ENCODE results near the gene GIMAP1. TPM values are rescaled to one million over a fixed set of nuclear protein-coding genes. Genes with fewer than 3 reads are reported as not detected.

Gene GIMAP1
- total RNA-seq, 1 experiment from 2014 or later, result not detected

DNA sequence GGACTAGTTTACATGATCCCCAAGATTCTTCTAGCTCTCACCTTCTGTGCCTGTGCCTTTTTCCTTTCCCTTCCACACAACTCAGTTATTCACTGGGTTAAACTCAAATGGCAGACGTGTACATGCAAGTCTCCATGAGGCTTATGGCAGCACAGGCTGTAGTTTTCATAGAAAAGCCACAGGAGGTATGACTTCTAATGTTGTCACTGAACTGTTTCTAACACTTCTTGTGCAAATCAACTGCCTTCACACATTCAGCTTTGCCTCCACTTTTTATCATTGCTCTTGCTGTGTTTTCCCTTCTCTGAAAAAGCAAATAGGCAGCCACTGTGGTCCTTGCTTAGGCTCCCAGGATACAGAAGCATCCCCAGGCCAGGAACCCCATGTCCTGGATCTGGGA lies 15.5 kb downstream of the GIMAP1 start (continued):
- TF ChIP-seq, protein P1, sequence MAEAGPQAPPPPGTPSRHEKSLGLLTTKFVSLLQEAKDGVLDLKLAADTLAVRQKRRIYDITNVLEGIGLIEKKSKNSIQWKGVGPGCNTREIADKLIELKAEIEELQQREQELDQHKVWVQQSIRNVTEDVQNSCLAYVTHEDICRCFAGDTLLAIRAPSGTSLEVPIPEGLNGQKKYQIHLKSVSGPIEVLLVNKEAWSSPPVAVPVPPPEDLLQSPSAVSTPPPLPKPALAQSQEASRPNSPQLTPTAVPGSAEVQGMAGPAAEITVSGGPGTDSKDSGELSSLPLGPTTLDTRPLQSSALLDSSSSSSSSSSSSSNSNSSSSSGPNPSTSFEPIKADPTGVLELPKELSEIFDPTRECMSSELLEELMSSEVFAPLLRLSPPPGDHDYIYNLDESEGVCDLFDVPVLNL (CRISPR knock-in tag; IDR thresholded peaks at IDR 0.05; ENCODE audit: borderline replicate concordance, low read depth), result no peak

DNA sequence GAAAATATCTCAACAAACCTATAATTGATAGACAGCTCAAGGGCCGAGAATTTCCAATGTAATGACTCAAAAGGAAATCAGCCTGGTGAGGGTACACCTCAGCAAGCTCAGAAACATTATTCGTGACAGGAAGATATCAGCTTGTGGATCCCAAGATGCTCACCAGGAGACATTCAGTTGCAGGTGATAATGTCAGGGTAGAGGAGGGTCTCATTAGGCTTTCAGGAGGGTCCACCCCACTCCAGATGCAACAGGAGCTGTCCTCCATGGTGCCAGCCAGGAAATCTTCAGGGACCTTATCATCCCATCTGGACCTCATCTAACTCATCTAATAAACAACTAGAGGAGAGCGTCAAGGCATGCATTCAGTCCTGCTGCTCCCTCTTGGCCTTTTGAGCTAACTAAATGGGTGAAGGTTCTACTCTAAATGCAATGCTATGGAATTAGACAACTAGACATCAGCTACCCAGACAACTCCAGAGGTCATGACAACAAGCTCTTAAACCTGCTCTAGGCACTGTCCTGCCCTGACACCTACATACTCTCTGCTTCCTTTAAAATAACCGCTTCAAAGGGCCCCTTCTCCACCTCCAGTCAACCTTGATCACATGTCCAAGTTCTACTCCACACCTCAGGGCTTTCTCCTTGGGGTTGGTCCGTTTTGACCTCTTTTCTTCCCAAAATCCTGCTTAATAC lies 16.5 kb downstream of the GIMAP1 start:
- no peak overlapping the region for H3K4me3 Mint-ChIP-seq
- peaks cover 5% of the 10 kb centered on the region; the same call in 1 of the 2 replicates for H3K4me1 Mint-ChIP-seq
- no peaks in the 10 kb centered on the region for H3K36me3 Mint-ChIP-seq
- H3K27me3 Mint-ChIP-seq (ENCODE audit: low read depth), result peaks cover 100% of the 10 kb centered on the region
- POLR2A ChIA-PET, result no interaction called here
- no peak for TF ChIP-seq CREB1 (CRISPR knock-in tag; IDR thresholded peaks at IDR 0.05)
- TF ChIP-seq ZNF423 (CRISPR knock-in tag; IDR thresholded peaks at IDR 0.05), result no peak
- no peak for TF ChIP-seq TP53 (CRISPR knock-in tag; IDR thresholded peaks at IDR 0.05)
- no peak for TF ChIP-seq RORB (CRISPR knock-in tag; IDR thresholded peaks at IDR 0.05)
- TF ChIP-seq ZNF232 (CRISPR knock-in tag; IDR thresholded peaks at IDR 0.05), result no peak
- TF ChIP-seq, protein P2, sequence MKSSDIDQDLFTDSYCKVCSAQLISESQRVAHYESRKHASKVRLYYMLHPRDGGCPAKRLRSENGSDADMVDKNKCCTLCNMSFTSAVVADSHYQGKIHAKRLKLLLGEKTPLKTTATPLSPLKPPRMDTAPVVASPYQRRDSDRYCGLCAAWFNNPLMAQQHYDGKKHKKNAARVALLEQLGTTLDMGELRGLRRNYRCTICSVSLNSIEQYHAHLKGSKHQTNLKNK (CRISPR knock-in tag; IDR thresholded peaks at IDR 0.05), result no peak
- no peak for TF ChIP-seq NR3C1 (CRISPR knock-in tag; conservative IDR thresholded peaks at IDR 0.05; ENCODE audit: low read depth)
- TF ChIP-seq, protein P3, sequence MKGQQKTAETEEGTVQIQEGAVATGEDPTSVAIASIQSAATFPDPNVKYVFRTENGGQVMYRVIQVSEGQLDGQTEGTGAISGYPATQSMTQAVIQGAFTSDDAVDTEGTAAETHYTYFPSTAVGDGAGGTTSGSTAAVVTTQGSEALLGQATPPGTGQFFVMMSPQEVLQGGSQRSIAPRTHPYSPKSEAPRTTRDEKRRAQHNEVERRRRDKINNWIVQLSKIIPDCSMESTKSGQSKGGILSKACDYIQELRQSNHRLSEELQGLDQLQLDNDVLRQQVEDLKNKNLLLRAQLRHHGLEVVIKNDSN (CRISPR knock-in tag; IDR thresholded peaks at IDR 0.05), result no peak
- TF ChIP-seq ZNF416 (CRISPR knock-in tag; IDR thresholded peaks at IDR 0.05), result no peak
- TF ChIP-seq IRF2 (CRISPR knock-in tag; IDR thresholded peaks at IDR 0.05; ENCODE audit: borderline replicate concordance, low read depth), result no peak
- TF ChIP-seq HMGA2 (CRISPR knock-in tag; IDR thresholded peaks at IDR 0.05), result no peak
- TF ChIP-seq ESRRA (CRISPR knock-in tag; IDR thresholded peaks at IDR 0.05; ENCODE audit: borderline replicate concordance), result no peak
- TF ChIP-seq ATF1 (CRISPR knock-in tag; IDR thresholded peaks at IDR 0.05), result no peak
- no peak for TF ChIP-seq NFE2L1 (CRISPR knock-in tag; IDR thresholded peaks at IDR 0.05)
- ATAC-seq (no peak), DNase-seq (ENCODE audit: low spot score) (no peak)
- H3K27ac Mint-ChIP-seq, result no peak overlapping the region
- H3K9me3 Mint-ChIP-seq, result peaks cover 8% of the 10 kb centered on the region
- CTCF ChIA-PET, result no interaction called here

DNA sequence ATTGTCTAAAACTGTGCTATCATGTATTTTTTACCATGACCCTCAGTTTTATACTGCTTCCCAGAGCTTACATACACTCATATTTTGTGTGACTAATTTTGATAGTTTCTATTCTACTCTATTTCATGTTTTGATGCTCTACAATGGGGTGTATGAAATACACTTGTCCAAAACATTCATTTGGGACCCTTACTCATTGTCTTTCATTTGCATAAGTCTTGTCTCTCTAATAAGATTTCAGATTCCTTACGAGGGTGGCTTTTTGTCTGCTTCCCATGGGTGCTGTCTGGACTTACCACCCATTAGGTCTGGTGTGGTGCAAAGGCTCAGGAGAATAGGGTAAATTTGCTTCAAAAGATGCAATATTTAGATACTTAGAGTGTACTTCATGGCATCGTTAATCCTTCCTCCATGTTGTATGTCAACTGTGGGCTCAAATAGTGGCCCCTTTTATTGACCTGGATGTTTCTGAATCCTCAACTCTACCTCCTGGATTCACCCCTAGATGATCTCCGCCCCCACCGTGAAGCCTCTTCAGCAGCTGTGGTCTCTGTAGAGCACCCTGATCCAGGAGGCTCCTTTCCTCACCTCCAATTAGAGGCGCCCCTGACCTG lies 17.2 kb downstream of the GIMAP1 start:
- H3K36me3 Mint-ChIP-seq, result no peaks in the 10 kb centered on the region
- H3K4me3 Mint-ChIP-seq, result no peak overlapping the region
- TF ChIP-seq, protein P4, sequence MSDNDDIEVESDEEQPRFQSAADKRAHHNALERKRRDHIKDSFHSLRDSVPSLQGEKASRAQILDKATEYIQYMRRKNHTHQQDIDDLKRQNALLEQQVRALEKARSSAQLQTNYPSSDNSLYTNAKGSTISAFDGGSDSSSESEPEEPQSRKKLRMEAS (CRISPR knock-in tag; IDR thresholded peaks at IDR 0.05), result no peak
- TF ChIP-seq OVOL2 (CRISPR knock-in tag; IDR thresholded peaks at IDR 0.05; ENCODE audit: borderline replicate concordance) (no peak), NFATC4 (CRISPR knock-in tag; IDR thresholded peaks at IDR 0.05) (no peak), EMX1 (CRISPR knock-in tag; IDR thresholded peaks at IDR 0.05) (no peak), RELA (CRISPR knock-in tag; IDR thresholded peaks at IDR 0.05; ENCODE audit: borderline replicate concordance) (no peak)
- no peak overlapping the region for H3K27ac Mint-ChIP-seq
- DNase-seq (ENCODE audit: low spot score) (no peak), ATAC-seq (no peak)
- POLR2A ChIA-PET, result no interaction called here
- H3K9me3 Mint-ChIP-seq, result peaks cover 2% of the 10 kb centered on the region; the same call in 1 of the 2 replicates
- CTCF ChIA-PET, result no interaction called here
- peaks cover 100% of the 10 kb centered on the region for H3K27me3 Mint-ChIP-seq (ENCODE audit: low read depth)
- H3K4me1 Mint-ChIP-seq, result peaks cover 5% of the 10 kb centered on the region; the same call in 1 of the 2 replicates

DNA sequence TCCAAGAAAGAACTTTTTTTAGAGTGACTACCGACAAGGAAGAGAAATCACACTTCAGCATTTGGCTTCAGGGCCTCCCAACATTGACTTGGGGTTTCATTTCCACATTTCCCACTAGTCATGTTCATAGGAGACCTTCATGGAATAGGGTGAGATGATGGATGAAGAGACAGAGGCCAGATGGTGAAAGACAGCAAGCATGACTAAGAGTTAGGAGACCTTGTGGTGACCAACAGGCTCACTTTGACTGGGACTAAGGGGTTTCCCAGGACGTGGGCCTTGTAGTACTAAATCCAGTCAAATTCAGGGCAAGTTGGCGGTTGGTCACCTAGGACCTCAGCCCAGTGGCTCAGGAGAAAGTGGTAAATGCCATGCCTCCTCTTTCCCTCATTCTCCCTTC lies 17.8 kb downstream of the GIMAP1 start:
- ATAC-seq, result no peak
- no peak for DNase-seq (ENCODE audit: low spot score)
- ChIA-PET POLR2A (no interaction called here), CTCF (no interaction called here)
- no peak overlapping the region for H3K27ac Mint-ChIP-seq
- H3K36me3 Mint-ChIP-seq, result no peaks in the 10 kb centered on the region
- peaks cover 100% of the 10 kb centered on the region for H3K27me3 Mint-ChIP-seq (ENCODE audit: low read depth)
- H3K4me1 Mint-ChIP-seq, result peaks cover 5% of the 10 kb centered on the region; the same call in 1 of the 2 replicates
- H3K4me3 Mint-ChIP-seq, result no peak overlapping the region
- H3K9me3 Mint-ChIP-seq, result no peaks in the 10 kb centered on the region
- TF ChIP-seq, protein P5, sequence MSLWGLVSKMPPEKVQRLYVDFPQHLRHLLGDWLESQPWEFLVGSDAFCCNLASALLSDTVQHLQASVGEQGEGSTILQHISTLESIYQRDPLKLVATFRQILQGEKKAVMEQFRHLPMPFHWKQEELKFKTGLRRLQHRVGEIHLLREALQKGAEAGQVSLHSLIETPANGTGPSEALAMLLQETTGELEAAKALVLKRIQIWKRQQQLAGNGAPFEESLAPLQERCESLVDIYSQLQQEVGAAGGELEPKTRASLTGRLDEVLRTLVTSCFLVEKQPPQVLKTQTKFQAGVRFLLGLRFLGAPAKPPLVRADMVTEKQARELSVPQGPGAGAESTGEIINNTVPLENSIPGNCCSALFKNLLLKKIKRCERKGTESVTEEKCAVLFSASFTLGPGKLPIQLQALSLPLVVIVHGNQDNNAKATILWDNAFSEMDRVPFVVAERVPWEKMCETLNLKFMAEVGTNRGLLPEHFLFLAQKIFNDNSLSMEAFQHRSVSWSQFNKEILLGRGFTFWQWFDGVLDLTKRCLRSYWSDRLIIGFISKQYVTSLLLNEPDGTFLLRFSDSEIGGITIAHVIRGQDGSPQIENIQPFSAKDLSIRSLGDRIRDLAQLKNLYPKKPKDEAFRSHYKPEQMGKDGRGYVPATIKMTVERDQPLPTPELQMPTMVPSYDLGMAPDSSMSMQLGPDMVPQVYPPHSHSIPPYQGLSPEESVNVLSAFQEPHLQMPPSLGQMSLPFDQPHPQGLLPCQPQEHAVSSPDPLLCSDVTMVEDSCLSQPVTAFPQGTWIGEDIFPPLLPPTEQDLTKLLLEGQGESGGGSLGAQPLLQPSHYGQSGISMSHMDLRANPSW (CRISPR knock-in tag; conservative IDR thresholded peaks at IDR 0.05; ENCODE audit: low read depth), result no peak
- TF ChIP-seq, protein P6, sequence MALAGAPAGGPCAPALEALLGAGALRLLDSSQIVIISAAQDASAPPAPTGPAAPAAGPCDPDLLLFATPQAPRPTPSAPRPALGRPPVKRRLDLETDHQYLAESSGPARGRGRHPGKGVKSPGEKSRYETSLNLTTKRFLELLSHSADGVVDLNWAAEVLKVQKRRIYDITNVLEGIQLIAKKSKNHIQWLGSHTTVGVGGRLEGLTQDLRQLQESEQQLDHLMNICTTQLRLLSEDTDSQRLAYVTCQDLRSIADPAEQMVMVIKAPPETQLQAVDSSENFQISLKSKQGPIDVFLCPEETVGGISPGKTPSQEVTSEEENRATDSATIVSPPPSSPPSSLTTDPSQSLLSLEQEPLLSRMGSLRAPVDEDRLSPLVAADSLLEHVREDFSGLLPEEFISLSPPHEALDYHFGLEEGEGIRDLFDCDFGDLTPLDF (CRISPR knock-in tag; IDR thresholded peaks at IDR 0.05), result no peak
- TF ChIP-seq, protein P7, sequence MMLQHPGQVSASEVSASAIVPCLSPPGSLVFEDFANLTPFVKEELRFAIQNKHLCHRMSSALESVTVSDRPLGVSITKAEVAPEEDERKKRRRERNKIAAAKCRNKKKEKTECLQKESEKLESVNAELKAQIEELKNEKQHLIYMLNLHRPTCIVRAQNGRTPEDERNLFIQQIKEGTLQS (CRISPR knock-in tag; conservative IDR thresholded peaks at IDR 0.05), result no peak
- TF ChIP-seq MXD4 (CRISPR knock-in tag; IDR thresholded peaks at IDR 0.05; ENCODE audit: borderline replicate concordance), result no peak
- no peak for TF ChIP-seq FOXK1 (CRISPR knock-in tag; IDR thresholded peaks at IDR 0.05)
- TF ChIP-seq ZNF416 (CRISPR knock-in tag; IDR thresholded peaks at IDR 0.05), result no peak
- no peak for TF ChIP-seq SP1 (CRISPR knock-in tag; conservative IDR thresholded peaks at IDR 0.05)

Measured in WTC11 (cell line).